ENCODE data around the gene PPM1J. TPM values are rescaled to one million over a fixed set of nuclear protein-coding genes. Genes with fewer than 3 reads are reported as not detected.
A peak's percentile ranks its signal among the peaks of the same experiment; 100 is the strongest.

Gene PPM1J
- total RNA-seq, 1 donor from 2014 or later = 4.1 TPM

GRCh38 chr1:112693821-112694220, 21.3 kb downstream of the PPM1J start:
- DNase-seq (ENCODE audit: low spot score in 2 of 2) (no peak), FAIRE-seq (no peak)

GRCh38 chr1:112692681-112693080, 22.5 kb downstream of the PPM1J start:
- FAIRE-seq (no peak), DNase-seq (ENCODE audit: low spot score in 2 of 2) (no peak)

GRCh38 chr1:112689842-112690237, 25.3 kb downstream of the PPM1J start:
- no peak for DNase-seq (ENCODE audit: low spot score in 2 of 2)

GRCh38 chr1:112689196-112689841, 25.8 kb downstream of the PPM1J start:
- DNase-seq (ENCODE audit: low spot score in 2 of 2) (no peak), FAIRE-seq (no peak)

More at GRCh38 chr1:112689842-112690237, 25.3 kb downstream of the PPM1J start:
- no peak for FAIRE-seq

GRCh38 chr1:112688781-112689193, 26.3 kb downstream of the PPM1J start:
- FAIRE-seq = no peak
- DNase-seq (ENCODE audit: low spot score in 2 of 2) = no peak

- FAIRE-seq (no peak), DNase-seq (ENCODE audit: low spot score in 2 of 2) (no peak)
Measured at GRCh38 chr1:112687785-112688496, 27.2 kb downstream of the PPM1J start.

- FAIRE-seq = no peak
- DNase-seq (ENCODE audit: low spot score in 2 of 2) = no peak
Measured at GRCh38 chr1:112687361-112687760, 27.8 kb downstream of the PPM1J start.

GRCh38 chr1:112686835-112687234, 28.3 kb downstream of the PPM1J start:
- FAIRE-seq (no peak), DNase-seq (ENCODE audit: low spot score in 2 of 2) (no peak)

- FAIRE-seq (no peak), DNase-seq (ENCODE audit: low spot score in 2 of 2) (no peak)
Measured at GRCh38 chr1:112686417-112686816, 28.7 kb downstream of the PPM1J start.

- FAIRE-seq = no peak
- DNase-seq (ENCODE audit: low spot score in 2 of 2) = no peak
Measured at GRCh38 chr1:112685913-112686312, 29.2 kb downstream of the PPM1J start.

- no peak for FAIRE-seq
Measured at GRCh38 chr1:112678605-112679004, 36.5 kb downstream of the PPM1J start.

GRCh38 chr1:112677501-112677900, 37.6 kb downstream of the PPM1J start:
- no peak for FAIRE-seq
- DNase-seq (ENCODE audit: low spot score in 2 of 2) = no peak

More at GRCh38 chr1:112678605-112679004, 36.5 kb downstream of the PPM1J start:
- no peak for DNase-seq (ENCODE audit: low spot score in 2 of 2)

GRCh38 chr1:112676543-112676942, 38.6 kb downstream of the PPM1J start:
- FAIRE-seq = no peak
- no peak for DNase-seq (ENCODE audit: low spot score in 2 of 2)

GRCh38 chr1:112675728-112676381, 39.3 kb downstream of the PPM1J start:
- DNase-seq (ENCODE audit: low spot score in 2 of 2) (no peak), FAIRE-seq (no peak)

- FAIRE-seq = no peak
- DNase-seq (ENCODE audit: low spot score in 2 of 2) = peak; percentile 69 to 71
Measured at GRCh38 chr1:112674986-112675727, 40.0 kb downstream of the PPM1J start.

- DNase-seq (ENCODE audit: low spot score in 2 of 2) (peak in 1 of 2 donors; percentile 38), FAIRE-seq (no peak)
Measured at GRCh38 chr1:112674440-112674985, 40.6 kb downstream of the PPM1J start, which contains the start of gene MOV10. Gene MOV10 (plus strand): TSS chr1:112674659. CDS start chr1:112674913, 254 bp downstream.

- DNase-seq (ENCODE audit: low spot score in 2 of 2) (no peak), FAIRE-seq (no peak)
Measured at GRCh38 chr1:112673592-112674439, 41.3 kb downstream of the PPM1J start.

- FAIRE-seq (no peak), DNase-seq (ENCODE audit: low spot score in 2 of 2) (no peak)
Measured at GRCh38 chr1:112672842-112673241, 42.3 kb downstream of the PPM1J start.

- DNase-seq (ENCODE audit: low spot score in 2 of 2) (no peak), FAIRE-seq (no peak)
Measured at GRCh38 chr1:112672009-112672408, 43.1 kb downstream of the PPM1J start.

Data from frontal cortex (tissue), 4 donors.